Activated T-cell treated with anti-CD3 and anti-CD28 coated beads for 24 hours (primary cell): ENCODE measurements around the gene SLC35F4.
"Not testable (repeated sequence)": the region's sequence is repeated elsewhere in the genome, so short reads cannot be mapped to it uniquely, and the experiment has no call there.

ENCODE experiments used
- DNase-seq: peaks from one replicate; pipeline ENCODE4 v3.0.0-alpha.2; 2020; ENCODE audit warnings: low read depth

SLC35F4 gene

DNA sequence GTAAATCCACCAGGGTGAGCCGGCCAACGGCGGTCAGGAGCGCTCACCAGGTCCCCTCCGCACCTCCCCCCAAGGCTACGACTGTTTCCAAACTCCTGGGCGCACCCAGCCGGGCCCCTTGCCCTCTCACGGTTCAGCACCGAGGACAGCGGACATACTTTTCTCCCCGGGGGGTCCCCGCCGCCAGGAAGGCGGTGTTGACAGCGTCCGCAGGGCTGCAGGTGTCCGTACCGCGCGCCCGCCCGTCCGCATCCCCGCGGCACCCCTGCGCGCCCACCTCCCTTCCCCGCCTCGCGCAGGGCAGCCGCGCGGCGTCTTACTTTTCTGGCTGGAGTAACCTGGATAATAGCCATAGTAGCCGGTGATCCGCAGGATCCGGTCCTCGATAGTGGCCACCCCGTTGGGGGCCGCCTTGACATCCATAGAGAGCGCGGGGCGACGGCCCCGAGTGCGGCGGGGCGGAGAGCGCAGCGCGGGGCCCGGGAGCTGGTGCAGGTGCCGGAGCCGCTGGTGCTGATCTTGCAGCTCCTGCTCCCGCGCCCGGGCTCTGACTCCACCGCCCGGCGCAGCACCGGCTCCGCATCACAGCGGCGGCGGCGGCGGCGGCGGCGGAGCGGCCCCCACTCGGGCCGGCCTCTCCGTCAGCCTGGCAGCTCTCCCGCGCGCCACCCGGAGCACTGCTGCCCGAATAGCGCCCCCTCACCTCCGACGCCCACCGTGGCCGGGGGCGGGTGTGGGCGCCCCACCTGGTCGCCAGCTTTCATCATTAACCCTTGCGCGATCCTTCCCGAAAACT lies at the start of gene SLC35F4:
TSS of gene SLC35F4 (minus strand) at position 690 of the 796 bp plus-strand sequence.
- DNase-seq = no peak

DNA sequence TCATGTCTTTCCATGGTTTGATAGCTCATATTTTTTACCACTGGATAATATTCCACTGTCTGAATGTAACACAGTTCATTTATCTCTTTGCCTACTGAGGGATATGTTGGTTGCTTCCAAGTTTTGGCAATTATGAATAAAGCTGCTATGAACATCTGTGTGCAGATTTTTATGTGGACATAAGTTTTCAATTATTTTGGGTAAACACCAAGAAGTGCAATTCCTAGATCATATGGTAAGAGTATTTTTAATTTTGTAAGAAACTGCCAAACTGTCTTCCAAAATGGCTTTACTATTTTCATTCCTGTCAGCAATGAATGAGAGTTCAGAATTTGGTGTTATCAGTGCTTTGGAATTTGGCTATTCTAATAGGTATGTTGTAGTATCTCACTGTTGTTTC lies 43.7 kb upstream of the SLC35F4 start:
- no peak for DNase-seq

DNA sequence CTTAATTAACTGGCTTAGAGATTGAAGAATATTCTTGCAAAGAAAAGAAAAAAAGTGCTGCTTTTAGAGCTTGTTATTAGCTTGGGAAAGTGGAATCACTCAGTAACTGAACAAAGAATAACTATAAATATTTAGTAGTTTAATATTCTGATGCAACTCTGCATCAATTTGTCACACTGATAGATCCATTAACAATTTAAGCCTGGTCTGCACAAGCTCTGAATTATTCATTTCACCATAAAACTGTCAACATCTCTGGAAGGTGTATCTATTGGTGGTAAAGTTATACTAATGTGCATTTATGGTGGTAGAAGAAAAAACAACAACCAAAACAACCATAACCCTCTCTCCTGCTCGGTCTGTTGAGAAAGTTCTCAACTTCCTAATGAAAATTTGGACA lies 38.1 kb upstream of the SLC35F4 start:
- DNase-seq = no peak

DNA sequence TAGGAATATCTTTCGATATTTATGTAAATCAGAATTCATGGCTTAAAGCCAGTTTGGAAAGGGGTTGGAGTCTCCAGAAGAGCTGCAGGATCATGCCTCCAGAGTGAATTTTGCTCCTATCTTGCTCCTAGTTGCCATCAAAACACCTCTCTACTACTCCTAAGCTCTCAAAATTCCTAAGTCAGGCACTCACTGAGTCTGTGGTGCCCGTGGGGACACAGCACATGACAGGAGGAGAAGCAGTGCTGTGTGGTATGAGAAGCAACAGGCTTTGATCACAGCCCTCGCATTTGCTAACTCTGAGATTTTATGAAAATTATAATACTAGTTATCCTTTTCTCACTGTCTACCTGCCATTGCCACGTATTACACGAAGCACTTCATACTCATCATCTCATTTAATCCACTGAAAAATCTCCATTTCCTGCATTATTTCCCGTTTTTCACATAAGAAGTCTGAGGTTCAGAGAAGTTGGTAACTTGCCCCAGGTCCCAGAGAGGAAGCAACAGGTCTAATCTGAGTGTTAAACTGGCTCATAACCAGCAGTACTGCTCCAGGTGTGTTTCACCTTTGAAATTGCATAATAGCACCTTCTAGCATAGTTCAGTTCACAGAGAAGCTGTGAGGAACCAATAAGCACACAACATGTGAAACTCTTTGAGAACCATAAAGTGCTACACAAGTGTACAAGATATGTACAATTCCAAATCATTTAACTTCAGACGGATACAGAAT lies 33.1 kb upstream of the SLC35F4 start:
- DNase-seq = no peak

DNA sequence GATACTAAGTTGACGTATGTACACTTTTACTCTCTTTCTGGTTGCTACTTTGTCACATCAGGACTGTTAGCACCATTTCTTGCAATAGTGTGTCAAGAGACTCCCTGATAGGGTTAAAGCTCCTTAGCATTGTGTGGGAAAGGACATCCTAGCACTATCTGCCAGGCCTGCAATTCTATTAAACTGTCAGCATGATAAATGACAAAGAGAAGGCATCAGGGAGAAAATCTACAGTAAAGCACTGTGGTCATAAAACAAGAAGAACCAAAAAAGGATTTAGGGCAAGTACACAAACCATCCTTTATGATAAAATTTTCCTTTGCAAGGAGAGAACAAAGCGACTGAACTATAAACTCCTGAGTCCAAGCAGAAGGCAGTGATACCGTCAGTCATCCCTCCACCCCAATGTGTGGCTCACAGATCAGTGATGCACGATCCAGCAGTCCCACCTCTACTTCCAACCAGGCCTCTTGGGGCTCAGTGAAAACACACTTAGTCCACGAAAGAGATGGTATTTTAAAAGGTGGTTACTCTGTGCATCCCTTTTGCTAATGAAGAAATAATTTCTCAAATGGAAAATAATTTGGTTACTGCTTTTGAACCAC lies 31.4 kb upstream of the SLC35F4 start:
- DNase-seq = no peak

DNA sequence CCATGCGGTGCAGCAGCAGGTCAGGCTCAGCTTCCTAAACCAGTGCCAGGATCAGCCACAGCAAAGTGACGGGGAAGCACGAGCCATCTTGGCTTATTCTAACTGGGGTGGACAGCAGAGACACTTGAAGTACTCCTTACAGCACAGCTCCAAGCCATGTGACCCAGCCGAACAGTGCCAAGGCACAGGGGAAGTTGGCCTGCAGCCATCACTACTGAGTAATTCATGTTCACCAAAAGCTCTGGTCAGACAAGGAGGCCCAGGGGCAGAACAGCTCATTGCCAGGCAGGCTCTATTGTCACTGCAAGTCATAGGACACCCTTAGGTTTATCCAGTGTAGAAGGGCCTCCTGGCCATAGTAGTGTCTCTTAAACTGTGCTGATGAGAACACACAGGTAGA lies 23.4 kb upstream of the SLC35F4 start:
- DNase-seq = no peak

DNA sequence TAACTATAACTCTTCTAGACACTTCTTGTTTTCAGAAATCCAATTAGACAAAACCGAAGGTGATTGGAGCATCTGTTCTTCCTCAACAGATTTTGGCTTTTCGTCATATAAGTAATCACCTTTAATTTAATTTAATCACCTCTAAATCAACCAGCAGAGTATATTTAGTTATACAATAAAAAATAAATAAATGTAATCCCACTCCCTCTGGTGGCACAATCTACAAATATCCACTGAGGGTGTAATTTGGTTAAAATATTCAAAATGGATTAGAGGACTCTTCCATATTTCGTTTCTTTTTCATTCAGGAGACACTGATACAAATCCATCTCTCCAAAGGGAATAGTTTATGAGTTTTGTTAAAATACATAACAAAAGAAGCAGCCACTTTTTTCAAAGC lies 18.3 kb upstream of the SLC35F4 start:
- DNase-seq = no peak

DNA sequence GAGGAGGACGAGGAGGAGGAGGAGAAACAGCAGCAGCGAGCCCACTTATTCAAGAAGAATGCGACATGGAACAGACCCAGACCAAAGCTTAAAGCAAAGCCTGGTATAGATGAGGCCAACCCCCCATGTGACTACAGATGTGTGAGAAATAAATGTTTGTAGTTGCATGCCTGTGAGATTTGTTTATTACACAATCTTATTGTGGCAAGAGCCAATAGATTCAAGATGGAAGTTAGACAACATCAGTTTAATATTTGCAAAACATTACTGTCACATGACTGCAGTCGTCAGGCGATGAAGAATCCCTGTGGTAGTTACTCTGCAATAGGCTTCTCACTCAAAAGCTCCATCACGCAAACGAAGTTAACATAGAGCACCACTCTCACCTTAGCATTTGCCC lies 17.2 kb upstream of the SLC35F4 start:
- DNase-seq = no peak

DNA sequence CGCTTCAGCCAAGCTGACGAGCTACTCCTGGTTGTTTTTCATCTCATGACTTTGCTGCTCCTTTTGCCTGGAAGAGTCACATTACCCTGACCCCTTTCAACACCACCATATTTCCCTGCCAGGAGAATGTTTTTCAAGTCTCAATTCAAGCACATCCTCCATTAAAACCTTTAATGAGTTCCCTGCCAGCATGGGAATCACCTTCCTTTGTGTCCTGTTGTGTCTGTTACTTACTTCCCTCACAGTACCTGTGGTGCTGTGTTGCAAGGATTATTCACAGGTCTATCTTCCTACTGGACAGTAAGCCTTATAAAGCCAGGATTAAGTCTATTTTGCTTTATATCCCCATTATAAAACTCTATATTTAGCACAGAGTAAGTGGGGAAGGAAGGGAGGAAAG lies 13.6 kb upstream of the SLC35F4 start:
- DNase-seq = no peak

DNA sequence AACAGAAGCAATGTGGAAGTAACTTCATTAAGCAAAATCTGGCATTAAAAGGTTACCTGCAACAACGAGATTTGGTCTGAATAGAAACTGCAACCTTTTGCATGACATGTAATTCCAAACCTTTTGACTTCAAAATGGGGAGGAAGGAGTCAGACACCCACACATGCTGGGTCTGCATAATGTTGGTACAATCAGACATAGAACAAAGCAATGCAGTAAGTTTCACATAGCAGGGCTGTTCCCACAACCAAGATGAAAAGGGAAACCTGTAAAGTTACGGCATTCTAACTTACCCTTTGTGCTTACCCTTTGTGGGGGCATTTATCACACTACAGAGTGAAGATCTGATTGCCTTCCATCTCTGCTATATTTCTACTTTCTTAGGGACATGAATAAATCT lies 10.1 kb upstream of the SLC35F4 start:
- DNase-seq = no peak

DNA sequence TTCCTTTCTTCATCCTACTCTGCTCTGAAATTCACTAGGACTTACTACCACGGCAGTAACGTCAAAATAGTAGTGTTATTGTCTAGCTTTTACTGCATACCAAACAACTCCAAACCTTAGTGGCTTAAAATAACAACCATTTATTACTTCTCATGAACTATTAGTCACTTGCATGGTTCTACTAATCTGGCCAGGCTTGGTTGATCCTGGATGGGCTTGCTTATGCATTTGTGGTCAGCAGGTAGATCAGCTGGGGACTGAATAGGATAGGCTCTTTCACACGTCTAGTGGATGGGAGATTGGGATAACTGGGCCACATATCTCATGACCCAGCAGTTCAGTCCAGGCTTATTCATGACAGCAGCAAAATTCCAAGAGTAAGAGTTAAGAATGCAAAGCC lies 9.4 kb upstream of the SLC35F4 start:
- no peak for DNase-seq

DNA sequence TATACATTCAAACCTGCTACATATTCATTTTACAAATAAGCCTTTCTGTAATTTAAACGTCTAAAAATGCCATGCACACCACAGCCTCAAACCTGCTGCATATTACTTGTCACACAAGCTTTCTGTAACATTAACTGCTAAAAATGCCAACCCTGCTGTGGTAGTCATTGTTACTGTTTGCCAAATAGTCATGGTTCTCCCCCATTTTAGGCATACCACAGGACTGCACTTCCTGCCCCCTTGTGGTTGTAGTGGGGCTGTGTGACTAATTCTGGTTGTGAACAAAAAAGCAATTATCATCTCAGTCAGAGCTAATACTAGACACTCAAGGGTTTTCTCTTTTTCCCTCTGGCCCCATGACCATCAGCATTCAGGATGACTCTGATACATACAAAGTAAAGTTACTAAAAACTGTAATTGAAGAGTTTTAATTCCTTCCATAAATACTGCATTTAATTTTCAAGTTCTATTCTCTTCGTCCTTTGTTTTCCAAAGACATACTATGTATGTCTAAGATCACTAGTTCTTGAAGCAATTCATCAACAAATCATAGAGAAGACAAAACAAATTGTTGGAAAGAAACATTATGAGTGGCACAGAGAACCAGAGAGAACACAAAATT lies 5.7 kb upstream of the SLC35F4 start:
- no peak for DNase-seq

DNA sequence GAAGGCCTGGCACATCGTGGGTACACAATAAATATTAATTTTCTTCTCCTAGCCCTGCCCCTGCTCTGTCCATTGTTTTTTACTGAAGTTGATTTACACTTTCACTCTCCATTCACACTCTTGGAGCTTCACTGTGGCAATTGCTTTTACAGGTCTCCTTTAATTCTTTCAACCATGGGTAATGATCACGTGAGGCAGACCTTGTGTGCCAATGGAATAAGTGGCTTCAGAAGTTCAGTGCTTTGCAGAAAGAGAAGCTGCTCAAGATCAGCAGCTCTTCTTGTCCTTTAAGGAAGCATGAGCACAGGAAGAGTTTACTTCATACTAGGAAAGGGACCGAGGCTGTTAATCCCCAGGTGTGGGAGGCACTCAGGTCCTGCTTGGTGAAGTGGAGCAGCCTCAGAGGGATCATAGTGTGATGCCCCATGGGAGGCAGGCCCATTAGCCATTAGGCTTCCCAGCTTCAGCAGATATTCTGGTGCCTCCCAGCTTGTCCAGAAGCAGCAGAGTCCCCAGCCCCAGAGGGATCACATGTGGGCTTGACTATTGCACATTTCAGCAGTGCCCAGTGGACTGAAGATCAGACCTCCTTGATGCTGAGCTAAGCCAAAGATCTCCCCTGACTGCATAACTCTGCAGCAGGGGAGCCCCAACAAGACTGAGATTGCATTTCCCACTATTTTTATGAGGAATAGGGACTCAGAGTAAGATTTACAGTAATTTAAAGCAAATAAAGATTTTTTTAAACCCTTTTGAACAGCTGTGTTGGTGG lies 5.0 kb upstream of the SLC35F4 start:
- no peak for DNase-seq

DNA sequence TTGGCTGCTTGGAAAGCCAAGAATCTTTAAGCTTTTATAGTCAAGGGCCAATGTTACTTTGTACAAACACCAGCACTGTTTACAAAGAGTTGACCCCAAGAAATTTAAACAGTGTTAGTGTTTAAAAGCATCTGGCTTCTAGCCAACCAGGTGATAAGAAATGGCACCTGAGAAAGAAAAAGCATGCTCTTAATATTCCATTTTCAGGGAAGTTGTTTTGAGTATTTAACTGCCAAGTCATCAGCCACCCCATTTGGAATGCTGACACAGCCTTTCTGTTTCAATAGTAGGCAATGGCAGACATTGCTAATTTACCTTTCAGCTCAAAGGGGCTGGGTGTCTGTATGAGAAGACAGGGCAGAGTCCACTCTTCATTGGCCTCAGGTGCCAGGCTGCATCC lies 3.7 kb upstream of the SLC35F4 start:
- no peak for DNase-seq

DNA sequence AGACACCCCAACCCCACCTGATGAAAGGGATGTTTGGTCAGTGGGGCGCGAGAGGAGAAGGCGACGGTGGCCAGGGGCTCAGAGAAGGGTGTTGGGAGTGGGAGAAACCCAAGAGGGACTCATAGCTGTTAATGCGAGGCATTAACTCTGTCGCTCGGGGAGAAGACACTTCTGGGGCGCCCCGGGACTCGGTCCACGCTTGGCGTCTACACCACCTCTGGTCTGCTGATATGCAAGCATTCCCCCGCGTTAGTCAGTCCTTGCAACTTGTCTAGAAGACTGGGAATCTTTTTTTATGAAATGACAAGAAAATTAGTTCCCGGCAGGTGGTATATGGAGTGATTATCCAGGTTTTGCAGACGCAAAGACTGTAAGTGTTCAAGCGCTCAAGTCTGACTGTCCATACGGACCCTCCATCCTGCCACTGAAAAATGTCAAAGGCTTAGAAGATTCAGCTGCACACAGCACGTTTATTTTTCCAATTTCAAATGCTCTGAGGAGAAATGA lies 360 bp upstream of the SLC35F4 start:
- DNase-seq = no peak

DNA sequence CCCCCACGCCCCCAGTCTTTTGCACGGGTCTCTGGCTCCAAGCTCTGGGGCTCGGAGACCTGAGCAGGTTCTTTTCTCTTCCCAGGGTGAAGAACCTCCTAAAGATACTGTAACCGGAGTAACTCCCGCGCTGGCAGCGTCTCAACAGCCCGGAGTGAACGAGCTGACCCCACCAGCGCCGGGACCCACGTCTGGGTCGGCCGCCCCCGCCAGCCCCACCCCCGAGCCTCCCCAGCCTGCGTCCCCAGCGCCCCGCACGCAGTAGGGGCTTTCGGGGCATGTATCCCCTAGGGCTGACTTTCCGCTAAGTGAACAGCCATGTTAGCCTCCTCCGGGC lies 858 bp downstream of the SLC35F4 start:
- no peak for DNase-seq

DNA sequence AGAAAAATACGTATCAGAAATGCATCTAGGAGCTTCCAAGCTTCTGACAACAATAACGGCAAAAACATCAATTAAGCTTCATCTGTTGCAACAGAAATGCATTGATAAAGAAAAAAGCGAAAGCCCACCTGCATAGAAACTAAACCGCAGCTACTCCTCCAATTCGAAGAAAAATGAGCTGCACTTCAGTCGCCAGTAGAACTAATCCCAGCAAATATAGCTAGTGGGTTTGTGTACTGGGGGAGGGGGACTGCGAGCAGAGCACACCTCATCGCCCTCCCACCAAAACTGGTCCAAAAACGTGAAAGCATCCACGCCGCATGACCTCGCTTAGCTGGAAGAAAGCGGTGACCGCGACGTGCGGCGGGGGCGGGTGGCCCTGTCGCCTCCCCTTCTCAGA lies 1.2 kb downstream of the SLC35F4 start:
- DNase-seq = no peak

DNA sequence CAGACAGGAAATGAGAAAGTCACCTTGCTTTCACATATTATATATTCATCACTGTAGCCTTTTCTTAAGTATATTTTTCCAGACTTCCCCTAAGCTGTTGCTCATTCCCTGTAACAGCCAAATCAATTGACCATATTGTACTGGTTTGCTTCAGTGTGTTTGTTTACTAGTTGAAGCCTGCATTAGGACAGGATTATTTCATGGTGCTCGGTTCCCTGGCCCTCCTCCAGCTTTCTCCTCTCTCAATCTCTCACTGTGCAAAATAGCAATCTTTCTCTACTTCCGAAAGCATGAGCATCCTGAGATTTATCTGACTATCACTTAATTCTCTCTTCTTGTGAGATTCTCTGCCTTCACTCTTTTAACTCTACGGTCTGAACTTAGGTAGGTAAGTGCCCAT lies 2.4 kb downstream of the SLC35F4 start:
- DNase-seq = no peak

DNA sequence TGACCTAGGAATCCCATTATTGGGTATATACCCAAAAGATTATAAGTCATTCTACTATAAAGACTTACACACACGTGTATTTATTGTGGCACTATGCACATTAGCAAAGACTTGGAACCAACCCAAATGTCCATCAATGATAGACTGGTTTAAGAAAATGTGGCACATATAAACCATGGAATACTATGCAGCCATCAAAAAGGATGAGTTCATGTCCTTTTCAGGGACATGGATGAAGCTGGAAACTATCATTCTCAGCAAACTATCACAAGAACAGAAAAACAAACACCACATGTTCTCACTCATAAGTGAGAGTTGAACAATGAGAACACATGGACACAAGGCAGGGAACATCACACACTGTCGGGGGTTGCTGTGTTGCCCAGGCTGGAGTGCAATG lies 10.2 kb downstream of the SLC35F4 start:
- not testable (repeated sequence) for DNase-seq

DNA sequence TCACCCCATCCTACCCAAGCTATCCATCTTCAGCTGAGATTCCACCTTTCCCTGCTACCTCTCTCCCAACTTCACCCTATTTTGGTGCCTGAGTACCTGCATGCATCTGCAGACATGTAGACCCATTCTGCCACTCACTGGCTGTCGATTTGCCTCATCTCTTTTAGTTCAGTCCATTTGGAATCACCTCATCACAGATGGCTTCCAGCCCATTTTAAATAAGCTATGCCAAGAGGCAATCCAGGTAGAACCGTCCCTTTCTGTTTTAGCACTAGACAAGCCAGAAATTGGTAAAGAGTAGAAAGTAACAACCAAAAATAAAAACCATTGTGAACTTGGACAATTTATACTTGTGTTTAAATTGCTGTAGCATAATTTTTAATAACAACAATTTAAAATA lies 11.3 kb downstream of the SLC35F4 start:
- no peak for DNase-seq

DNA sequence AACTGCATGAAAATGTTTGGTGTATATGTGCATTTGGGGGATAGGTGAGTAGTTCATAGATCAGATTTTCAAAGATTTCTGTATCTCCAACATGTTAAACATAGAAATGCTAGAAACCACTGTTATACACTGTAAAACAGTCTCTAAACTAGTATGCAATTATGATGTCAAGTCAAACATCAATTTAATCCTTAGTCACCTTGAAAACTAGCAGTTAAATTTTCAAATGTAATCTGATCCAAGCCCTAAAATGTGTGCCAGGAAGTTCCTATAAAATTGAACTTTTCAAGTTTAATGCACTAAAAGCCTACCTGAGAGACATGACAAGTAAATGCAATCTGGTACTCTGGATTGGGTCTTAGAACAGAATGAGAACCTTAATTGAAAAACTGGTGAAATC lies 14.5 kb downstream of the SLC35F4 start:
- DNase-seq = no peak

DNA sequence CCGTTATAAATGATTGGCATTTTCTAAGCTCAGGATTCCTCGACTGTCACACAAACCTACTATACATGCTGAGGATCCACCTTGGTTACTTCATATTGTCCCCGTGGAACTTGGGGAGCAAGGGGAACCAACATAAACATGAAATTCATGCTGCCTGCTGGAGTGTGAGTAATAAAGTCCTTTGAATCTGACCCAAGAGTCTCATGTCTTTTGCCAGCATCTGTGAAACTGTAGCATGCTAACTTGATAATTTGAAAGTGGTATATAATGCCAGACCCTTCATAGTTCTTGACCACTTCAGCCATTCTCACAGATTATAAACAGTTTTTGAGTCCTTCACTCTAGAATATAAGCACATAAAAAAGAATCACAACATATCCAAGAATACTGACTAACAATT lies 17.1 kb downstream of the SLC35F4 start:
- no peak for DNase-seq
